IMR-90 (cell line): ENCODE results near the gene CPAMD8. TPM values are rescaled to one million over a fixed set of nuclear protein-coding genes. Genes with fewer than 3 reads are reported as not detected.

ENCODE experiments used
- ATAC-seq: fragments of 200-7000 bp; cut with Tn5 transposase; 2 replicates; pipeline ENCODE4 v1.9.1; 2020; ENCODE audit warnings: low read depth, mild to moderate bottlenecking, moderate library complexity
- BruUV-seq: library from RNA; stranded (reverse); fragments of 400-500 nt; replicated peaks from 2 replicates; lab custom pipeline; 2021; lab: Mats Ljungman, UMichigan
- CTCF ChIA-PET: fragments of 300-600 bp; formaldehyde crosslinking; extraction: SDS; loops from one replicate; lab custom pipeline; 2021; ENCODE audit warnings: antibody characterized with exemption; lab: Yijun Ruan, JAX
- POLR2A ChIA-PET: fragments of 300-600 bp; sonication (Branson Sonifier 250); formaldehyde crosslinking; loops from one replicate; lab custom pipeline; 2022; ENCODE audit warnings: antibody characterized with exemption; ENCODE audit not compliant: unreplicated experiment; lab: Charles Lee
- DNase-seq: peaks from one replicate; pipeline ENCODE4 v3.0.0; 2013
- H2AFZ ChIP-seq: replicated peaks from 2 replicates; pipeline ENCODE3; 2013; ENCODE audit warnings: low read length, mild to moderate bottlenecking; ENCODE audit not compliant: poor library complexity
- H2AK5ac ChIP-seq: 2 replicates; pipeline ENCODE4 v1.6.1; 2013; ENCODE audit warnings: low read depth, low read length, inconsistent platforms
- H2AK9ac ChIP-seq: replicated peaks from 2 replicates; pipeline ENCODE3; 2013; ENCODE audit warnings: mild to moderate bottlenecking, low read depth, low read length, moderate library complexity; ENCODE audit not compliant: poor library complexity
- H2BK120ac ChIP-seq: 2 replicates; pipeline ENCODE4 v1.6.1; 2013; ENCODE audit warnings: low read depth, low read length, inconsistent platforms
- H2BK15ac ChIP-seq: 3 replicates; pipeline ENCODE4 v1.6.1; 2013; ENCODE audit warnings: low read depth, low read length, inconsistent platforms
- H2BK20ac ChIP-seq: 2 replicates; pipeline ENCODE4 v1.6.1; 2013; ENCODE audit warnings: low read depth, mild to moderate bottlenecking, inconsistent platforms, low read length, moderate library complexity
- H2BK5ac ChIP-seq: 2 replicates; pipeline ENCODE4 v1.6.1; 2013; ENCODE audit warnings: mild to moderate bottlenecking, low read depth, low read length, inconsistent platforms; ENCODE audit not compliant: poor library complexity, severe bottlenecking
- H3K14ac ChIP-seq: replicated peaks from 2 replicates; pipeline ENCODE4 v1.6.1; 2013; ENCODE audit warnings: low read depth, low read length, inconsistent platforms
- H3K18ac ChIP-seq: 2 replicates; pipeline ENCODE4 v1.6.1; 2013; ENCODE audit warnings: low read depth, low read length, control low read depth
- H3K23ac ChIP-seq: 2 replicates; pipeline ENCODE4 v1.6.1; 2013; ENCODE audit warnings: low read depth, low read length, inconsistent platforms
- H3K27ac ChIP-seq: 2 replicates; pipeline ENCODE4 v1.5.1; 2013; ENCODE audit warnings: mild to moderate bottlenecking, control low read depth, low read length; ENCODE audit not compliant: insufficient read depth
- H3K27me3 ChIP-seq: 2 replicates; pipeline ENCODE4 v1.6.1; 2013; ENCODE audit warnings: low read length; ENCODE audit not compliant: control insufficient read depth, insufficient read depth
- H3K36me3 ChIP-seq: 2 replicates; pipeline ENCODE4 v1.6.1; 2013; ENCODE audit warnings: low read length, mixed read lengths; ENCODE audit not compliant: control insufficient read depth, insufficient read depth
- H3K4ac ChIP-seq: 2 replicates; pipeline ENCODE4 v1.6.1; 2013; ENCODE audit warnings: low read depth, low read length, inconsistent platforms
- H3K4me1 ChIP-seq: 2 replicates; pipeline ENCODE4 v1.6.1; 2013; ENCODE audit warnings: low read length, mixed read lengths; ENCODE audit not compliant: control insufficient read depth, insufficient read depth
- H3K4me2 ChIP-seq: 2 replicates; pipeline ENCODE4 v1.6.1; 2013; ENCODE audit warnings: low read depth, mild to moderate bottlenecking, control low read depth, low read length, moderate library complexity
- H3K4me3 ChIP-seq: 2 replicates; pipeline ENCODE4 v1.5.1; 2013; ENCODE audit warnings: low read depth, mild to moderate bottlenecking, control low read depth, low read length, moderate library complexity; ENCODE audit not compliant: insufficient read depth
- H3K56ac ChIP-seq: 2 replicates; pipeline ENCODE4 v1.6.1; 2013; ENCODE audit warnings: low read length, inconsistent platforms; ENCODE audit not compliant: insufficient read depth; ENCODE audit errors: extremely low read depth
- H3K79me1 ChIP-seq, 2 experiments: 2 replicates each; pipeline ENCODE4 v1.6.1; 2013; ENCODE audit warnings: low read length in 2 of 2, inconsistent platforms in 1 of 2, low read depth in 1 of 2
- H3K9ac ChIP-seq: 2 replicates; pipeline ENCODE4 v1.6.1; 2013; ENCODE audit warnings: low read depth, low read length, control low read depth
- H3K9me1 ChIP-seq: 2 replicates; pipeline ENCODE4 v1.6.1; 2013; ENCODE audit warnings: low read length, inconsistent platforms; ENCODE audit not compliant: insufficient read depth
- H3K9me3 ChIP-seq: 2 replicates; pipeline ENCODE4 v1.6.1; 2013; ENCODE audit warnings: low read length; ENCODE audit not compliant: control insufficient read depth, insufficient read depth
- H4K20me1 ChIP-seq: 2 replicates; pipeline ENCODE4 v1.6.1; 2013; ENCODE audit warnings: low read length, inconsistent platforms; ENCODE audit not compliant: insufficient read depth
- H4K5ac ChIP-seq: 2 replicates; pipeline ENCODE4 v1.6.1; 2013; ENCODE audit warnings: mild to moderate bottlenecking, low read depth, low read length, control low read depth
- H4K8ac ChIP-seq, 2 experiments: 2 replicates each; pipeline ENCODE4 v1.6.1; 2013; ENCODE audit warnings: low read depth in 2 of 2, low read length in 2 of 2, control low read depth in 1 of 2, inconsistent platforms in 1 of 2
- H4K91ac ChIP-seq: 2 replicates; pipeline ENCODE4 v1.6.1; 2013; ENCODE audit warnings: low read depth, low read length, inconsistent platforms; ENCODE audit not compliant: insufficient read depth
- CTCF ChIP-seq: conservative IDR thresholded peaks from 2 replicates; pipeline ENCODE4 v1.5.1; 2012; ENCODE audit warnings: mild to moderate bottlenecking, low read depth, low read length, improper control_type of control experiment
- FOS ChIP-seq: fragments of 150-350 bp; IDR thresholded peaks from 2 replicates; pipeline ENCODE4 v1.6.1; 2016; ENCODE audit warnings: low read depth, low read length
- POLR2A ChIP-seq: IDR thresholded peaks from 2 replicates; pipeline ENCODE4 v1.6.1; 2012; ENCODE audit warnings: mild to moderate bottlenecking, low read depth, low read length
- WGBS, 2 experiments: methylation state at CpG; one replicate each; pipeline versions ENCODE4 v1.1.5 to v1.1.7; 2013; ENCODE audit warnings: missing lambda C conversion rate in 2 of 2; ENCODE audit not compliant: insufficient read length in 1 of 2; ENCODE audit errors: extremely low coverage in 2 of 2; 5-methylcytosine and 5-hydroxymethylcytosine counted together
- dilution Hi-C: fragments of 300-500 bp; cut with HindIII; formaldehyde crosslinking; loops from one replicate; pipeline ENCODE4 v1.14.3; 2018; ENCODE audit warnings: low sequenced_read_pairs; ENCODE audit not compliant: unreplicated experiment
- in situ Hi-C: fragments of 300-500 bp; cut with MboI; formaldehyde crosslinking; loops from 3 replicates; pipeline ENCODE4 v1.14.3; 2019; ENCODE audit warnings: low sequenced_read_pairs, inconsistent platforms, mixed read lengths
- intact Hi-C: fragments of 100-400 bp; cut with micrococcal nuclease; formaldehyde crosslinking; loops from 2 replicates; pipeline ENCODE4 v1.10.0; 2022
- polyA plus RNA-seq, 3 experiments: library from polyadenylated mRNA; depleted of rRNA; stranded (reverse); fragments of >200 nt; gene quantifications; 2 replicates each; pipeline ENCODE4 v1.2.3, GENCODE V29; 2012; ENCODE audit warnings: low replicate concordance in 1 of 3
- total RNA-seq: library from RNA; depleted of rRNA; stranded (reverse); fragments of >200 nt; gene quantifications from 2 replicates; pipeline ENCODE4 v1.2.3, GENCODE V29; 2012

The CPAMD8 gene
- total and polyA plus RNA-seq, 2 of the 4 experiments (the other 2 are of a cell fraction), result 0.36 to 0.79 TPM

GRCh38 chr19:16868423-16869130 is 158.0 kb downstream of the CPAMD8 start:
- no peak overlapping the region for H3K23ac ChIP-seq
- no peak overlapping the region for H2BK120ac ChIP-seq
- in situ Hi-C loops (no loop called here), dilution Hi-C loops (no loop called here), intact Hi-C loops (no loop called here)
- H3K27ac ChIP-seq, result no peak overlapping the region
- H3K9me3 ChIP-seq, result no peaks in the 10 kb centered on the region
- H3K4me2 ChIP-seq, result no peak overlapping the region
- H2BK20ac ChIP-seq, result no peak overlapping the region
- H3K79me1 ChIP-seq, result peaks cover 9 to 23% of the 10 kb centered on the region in 2 experiments; a peak in 2 of 4 replicates
- ATAC-seq (no peak), DNase-seq (no peak)
- peaks cover 84% of the 10 kb centered on the region for H3K36me3 ChIP-seq
- no peak for TF ChIP-seq POLR2A
- TF ChIP-seq FOS, result no peak
- no peak for TF ChIP-seq CTCF
- CTCF ChIA-PET, result no interaction called here
- no peak overlapping the region for H3K18ac ChIP-seq
- no peak overlapping the region for H2BK5ac ChIP-seq
- no peak overlapping the region for H2AK5ac ChIP-seq
- no TSS peak for BruUV-seq
- no peaks in the 10 kb centered on the region for H3K27me3 ChIP-seq
- H3K4ac ChIP-seq, result no peak overlapping the region
- no peak overlapping the region for H3K9ac ChIP-seq
- H3K9me1 ChIP-seq, result no peaks in the 10 kb centered on the region; the same call in 1 of the 2 replicates
- H2AFZ ChIP-seq, result no peak overlapping the region
- POLR2A ChIA-PET, result no interaction called here
- 95% methylated on average over 7 of the region's 20 CpGs; no CpG with 5 or more reads in 1 of the 2 experiments for WGBS, 2 experiments
- H4K20me1 ChIP-seq, result peaks cover 5% of the 10 kb centered on the region
- no peak overlapping the region for H4K91ac ChIP-seq
- no peak overlapping the region for H3K56ac ChIP-seq
- H3K4me1 ChIP-seq, result no peaks in the 10 kb centered on the region
- no peak overlapping the region for H4K8ac ChIP-seq
- H2BK15ac ChIP-seq, result no peak overlapping the region
- H3K14ac ChIP-seq, result no peak overlapping the region
- H3K4me3 ChIP-seq, result no peak overlapping the region
- H2AK9ac ChIP-seq, result no peak overlapping the region
- no peak overlapping the region for H4K5ac ChIP-seq
